Stimulated activated CD4-positive, alpha-beta T cell treated with anti-CD3 and anti-CD28 coated beads, Interleukin-2, amount 100 ng/mL, for 24 hours (primary cell): ENCODE measurements around the gene TSPAN5.

Source experiments
- DNase-seq, 2 donors: peaks; one replicate each; pipeline ENCODE4 v3.0.0-alpha.2; 2020

The TSPAN5 gene

DNA sequence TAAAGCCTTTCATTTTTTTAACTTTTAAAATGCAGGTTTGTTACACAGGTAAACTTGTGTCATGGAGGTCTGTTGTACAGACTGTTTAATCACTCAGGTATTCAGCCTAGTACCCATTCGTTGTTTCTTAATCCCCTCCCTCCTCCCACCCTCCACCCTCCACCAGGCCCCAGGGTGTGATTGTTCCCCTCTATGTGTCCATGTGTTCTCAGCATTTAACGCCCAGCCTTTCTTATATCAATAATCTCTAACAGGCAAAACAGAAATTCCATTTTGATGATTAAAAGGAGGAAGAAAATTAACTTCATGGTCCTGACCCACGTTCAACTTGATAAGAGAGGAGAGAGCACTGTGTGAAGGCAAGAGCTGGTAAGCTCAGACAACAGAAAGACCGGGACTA is 75.1 kb downstream of the TSPAN5 start:
- DNase-seq = no peak

GRCh38 chr4:98581126-98581525 is 77.3 kb downstream of the TSPAN5 start:
- DNase-seq = no peak

- no peak for DNase-seq
Measured at GRCh38 chr4:98577956-98578355, 80.5 kb downstream of the TSPAN5 start.

DNA sequence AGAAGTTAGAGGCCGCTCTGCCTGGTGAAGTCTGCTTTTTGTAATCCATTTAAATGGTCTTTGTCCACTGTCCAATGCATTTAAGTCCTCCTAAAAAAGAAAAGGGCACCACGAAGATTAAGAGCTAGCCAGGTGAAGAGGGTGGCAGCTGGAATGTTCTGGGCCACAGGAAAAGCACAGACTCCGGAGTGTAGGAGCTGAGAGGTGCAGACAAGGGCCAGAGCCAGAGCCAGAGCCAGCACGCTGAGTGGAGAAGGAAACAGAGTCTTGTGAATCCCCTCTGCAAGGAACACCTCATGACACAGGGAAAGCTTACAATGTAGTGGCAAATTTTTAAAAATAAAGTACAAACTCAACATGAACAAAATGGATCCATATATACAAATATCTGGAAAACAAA is 83.6 kb downstream of the TSPAN5 start:
- DNase-seq = no peak

DNA sequence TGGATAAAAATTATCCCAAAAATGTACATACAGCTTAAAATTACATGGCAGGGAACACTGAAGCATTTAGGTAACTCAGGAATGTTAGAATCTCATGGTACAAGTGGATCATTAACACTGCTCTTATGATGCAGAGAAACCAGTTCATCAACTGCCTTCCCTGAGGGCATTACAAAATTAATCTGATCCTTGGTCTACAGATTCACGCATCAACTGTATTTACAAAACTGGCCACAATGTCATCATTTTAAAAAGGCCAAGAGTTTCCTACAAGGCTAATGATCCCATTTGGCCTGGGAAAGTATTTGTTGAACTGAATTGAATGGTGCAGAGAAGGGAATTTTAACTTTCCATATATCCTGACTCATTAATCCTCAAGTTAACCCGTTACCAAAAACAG is 84.6 kb downstream of the TSPAN5 start:
- DNase-seq = no peak

DNA sequence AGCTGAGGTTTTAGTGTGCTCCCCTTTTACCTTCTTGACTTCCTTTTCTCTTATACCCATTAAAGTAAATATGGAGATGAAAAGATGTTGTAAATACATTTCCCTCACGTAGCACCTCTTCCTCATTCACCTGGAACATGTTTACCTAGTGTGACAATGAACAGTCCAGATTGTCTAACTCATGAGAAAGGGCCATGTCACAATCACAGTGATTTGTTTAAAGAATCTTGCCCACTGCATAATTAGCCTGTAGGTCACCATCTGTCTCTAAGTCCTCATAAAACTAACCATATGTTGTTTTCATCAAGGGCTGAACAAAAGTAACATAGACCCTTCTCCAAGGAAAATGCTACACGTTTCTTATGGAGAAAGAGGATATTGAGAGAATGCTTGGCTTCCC is 85.7 kb downstream of the TSPAN5 start:
- no peak for DNase-seq

DNA sequence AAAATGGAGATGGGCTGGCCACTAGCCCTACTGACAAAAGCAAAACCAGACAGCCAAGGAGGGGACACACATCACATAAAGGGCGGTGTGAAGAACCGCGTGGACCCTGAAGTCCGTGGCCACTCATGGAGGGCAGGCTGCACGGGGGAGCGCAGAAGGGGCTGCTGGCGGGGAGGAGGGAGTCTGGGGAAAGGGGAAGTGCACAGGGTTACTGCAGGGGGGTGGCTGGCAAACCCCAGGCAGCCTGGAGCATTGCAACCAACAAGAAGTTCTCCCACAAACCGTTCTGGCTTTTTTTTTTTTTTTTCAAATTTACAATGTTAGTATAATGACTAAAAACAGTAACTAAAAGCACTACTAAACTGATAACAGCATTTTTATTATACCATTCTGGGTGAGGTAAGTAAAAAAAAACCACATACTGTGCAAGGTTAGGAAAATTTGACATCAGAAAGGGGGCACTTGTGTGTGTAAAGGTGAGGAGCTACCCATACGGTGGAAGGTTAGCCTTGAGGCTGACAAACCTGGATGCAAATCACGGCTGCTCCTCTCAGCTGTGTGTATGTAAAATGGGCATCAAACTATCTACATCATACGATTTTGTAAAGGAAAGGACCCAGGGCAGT is 87.1 kb downstream of the TSPAN5 start:
- DNase-seq = no peak

- no peak for DNase-seq
Measured at GRCh38 chr4:98570151-98570797, 88.1 kb downstream of the TSPAN5 start.

DNA sequence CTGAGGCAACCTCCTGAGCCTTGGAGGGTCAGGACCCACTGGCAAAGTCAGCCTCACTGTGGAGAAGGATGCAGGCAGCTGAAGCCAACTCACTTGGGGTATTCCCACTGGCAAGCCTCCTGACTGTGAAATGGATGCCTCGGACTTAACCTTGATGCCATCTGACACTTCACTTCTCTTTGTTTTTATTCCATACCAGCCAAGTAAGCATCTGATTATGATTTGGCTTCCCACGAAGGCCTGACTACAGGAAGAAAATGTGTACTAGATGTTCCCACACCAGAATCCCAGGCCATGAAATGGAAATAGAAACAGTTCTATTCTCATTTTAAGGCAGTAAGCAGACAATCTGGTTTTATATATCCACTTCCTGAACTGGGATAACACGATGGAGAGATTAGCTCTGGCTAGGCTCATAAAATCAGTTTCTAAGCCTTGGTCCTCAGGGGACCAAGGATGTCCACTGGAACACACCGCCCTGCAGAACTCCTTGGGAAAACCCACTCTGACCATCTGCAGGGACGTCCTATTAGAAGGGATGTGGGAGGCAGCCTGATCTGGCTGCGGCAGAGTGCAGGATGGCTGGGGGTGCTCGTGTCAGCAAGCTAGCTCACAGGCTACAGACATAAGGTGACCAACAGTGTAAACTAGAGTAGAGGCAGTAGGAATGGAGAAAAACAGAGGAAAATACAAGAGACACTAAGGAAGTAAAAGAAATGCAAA is 89.3 kb downstream of the TSPAN5 start:
- no peak for DNase-seq

DNA sequence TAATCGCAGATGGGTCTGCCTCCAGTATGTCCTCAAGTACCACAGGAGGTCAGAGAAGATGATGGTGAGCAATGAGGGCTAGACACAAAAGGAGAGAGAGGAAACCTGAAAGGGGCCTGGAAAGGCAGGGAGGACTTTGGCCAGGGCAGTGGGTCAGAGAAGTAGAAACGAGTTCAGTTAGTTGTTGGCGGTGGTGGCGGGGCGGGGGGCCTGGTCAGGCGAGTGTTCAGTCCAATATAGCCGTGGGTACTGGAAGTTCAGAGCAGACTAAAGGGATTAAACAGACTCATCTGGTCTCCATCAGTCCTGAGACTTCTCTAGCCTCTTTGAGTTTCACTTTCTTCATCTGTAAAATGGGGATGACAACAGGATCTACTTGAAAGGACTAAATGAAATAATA is 90.8 kb downstream of the TSPAN5 start:
- DNase-seq = no peak

DNA sequence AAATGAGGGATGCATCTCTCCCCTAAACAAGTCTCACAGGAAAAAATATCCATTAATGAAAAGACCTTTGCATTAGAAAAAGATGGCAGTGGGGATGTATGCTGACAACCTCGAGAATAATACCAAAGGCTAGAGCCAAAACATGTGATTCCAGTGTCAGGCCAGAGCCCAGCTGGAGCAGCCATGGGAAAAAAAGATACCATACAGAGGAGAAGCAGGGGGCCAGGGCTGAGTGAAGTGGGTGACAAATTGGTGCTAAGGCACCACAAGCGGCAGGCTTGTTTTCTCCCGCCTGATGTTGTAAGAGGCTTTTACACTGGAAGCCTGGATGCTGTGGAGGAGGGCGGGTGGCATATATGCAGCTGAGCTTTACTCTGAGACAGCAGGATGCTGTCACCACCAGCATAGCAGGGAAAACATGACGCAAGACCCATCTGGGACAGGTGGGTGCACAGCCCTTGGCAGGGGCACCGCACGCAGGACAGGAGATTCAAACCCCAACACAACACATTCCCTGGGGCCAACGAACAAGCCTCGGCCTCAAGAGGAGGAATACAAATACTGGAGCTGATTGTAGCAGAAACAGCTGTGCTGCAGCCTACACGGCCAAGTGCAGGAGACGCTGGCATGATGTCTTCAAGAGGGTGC is 91.9 kb downstream of the TSPAN5 start:
- no peak for DNase-seq

GRCh38 chr4:98565681-98566301 is 92.6 kb downstream of the TSPAN5 start:
- no peak for DNase-seq

DNA sequence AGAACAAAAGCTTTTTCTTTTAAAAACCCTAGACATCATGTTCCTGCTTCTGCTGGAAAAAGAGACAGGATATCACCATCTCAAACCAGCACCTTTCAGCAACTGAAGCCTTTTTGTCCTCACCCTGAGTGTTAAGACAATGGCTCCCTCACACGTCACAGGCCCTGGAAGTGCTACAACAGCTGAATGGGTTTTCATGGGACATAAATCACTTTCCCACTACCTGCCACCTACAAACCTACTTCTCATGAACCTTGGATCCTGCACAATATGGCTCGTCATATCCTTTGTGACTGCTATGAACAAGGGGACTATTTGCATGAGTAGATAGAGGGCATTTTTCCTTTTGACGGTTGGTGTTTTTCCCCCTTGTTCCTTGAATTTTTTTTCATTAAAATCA is 93.6 kb downstream of the TSPAN5 start:
- DNase-seq = no peak

GRCh38 chr4:98560321-98560720 is 98.1 kb downstream of the TSPAN5 start:
- no peak for DNase-seq

DNA sequence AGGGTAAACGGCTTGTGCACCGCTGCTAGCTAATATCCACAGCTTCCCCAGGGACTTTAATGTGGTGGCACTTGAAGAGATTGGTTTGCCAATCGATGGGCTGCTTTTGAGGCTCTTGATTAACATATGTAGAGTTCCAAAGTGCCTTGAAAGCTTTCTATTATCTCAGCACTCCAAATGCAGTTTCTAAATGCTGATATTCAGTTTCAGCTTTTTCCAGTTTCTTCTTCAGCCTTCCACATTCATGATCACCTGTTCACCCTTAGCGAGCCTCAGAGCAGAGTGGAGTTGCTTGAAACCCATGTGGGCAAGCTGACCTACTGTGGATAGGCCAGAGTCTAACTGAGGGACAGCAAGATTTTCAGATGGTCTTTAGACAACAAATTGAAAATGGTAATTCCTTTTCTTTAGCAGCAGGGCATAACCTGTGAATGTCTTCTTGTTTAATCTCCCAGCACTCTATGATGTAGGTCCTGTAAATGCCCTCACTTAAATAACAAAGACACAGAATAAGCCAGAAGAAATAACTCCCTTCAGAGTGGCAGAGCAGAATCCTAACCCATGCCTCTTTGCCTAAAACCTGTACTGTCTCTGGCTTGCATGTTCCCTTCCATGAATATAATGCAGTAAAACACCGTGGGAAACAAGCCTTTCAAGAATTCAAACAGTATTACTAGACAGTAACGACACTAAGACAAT is 99.8 kb downstream of the TSPAN5 start:
- no peak for DNase-seq

DNA sequence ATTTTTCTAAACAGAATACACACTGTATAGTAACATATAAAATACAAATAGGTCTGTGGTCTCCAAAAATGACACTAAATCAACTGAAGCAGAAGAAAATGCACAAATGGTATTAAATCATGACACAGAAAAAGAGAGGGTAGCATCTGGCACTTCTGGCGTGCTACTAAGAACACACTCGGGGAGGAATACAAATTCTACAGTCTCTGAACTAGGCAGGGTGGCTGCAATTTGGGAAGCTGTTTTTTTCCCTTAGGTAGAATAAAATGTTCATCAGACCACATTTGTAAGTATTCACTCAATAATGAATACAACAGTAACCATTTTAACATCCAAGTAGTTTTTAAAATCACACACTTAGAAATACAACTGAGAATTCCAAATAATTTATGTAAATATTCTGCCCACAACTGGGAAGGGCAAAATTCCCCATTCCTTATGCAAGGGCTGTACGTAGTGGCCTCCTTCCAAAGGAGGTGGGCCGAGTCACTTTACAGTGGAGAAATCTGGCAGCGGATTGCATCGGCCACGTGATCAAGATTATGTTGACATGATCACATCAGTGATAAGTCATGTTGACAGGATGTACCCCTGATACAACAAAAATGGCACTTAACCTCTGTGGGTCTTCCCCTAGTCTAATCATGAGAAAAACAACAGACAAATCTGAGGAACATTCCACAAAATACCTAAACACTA is 101.1 kb downstream of the TSPAN5 start:
- DNase-seq = no peak

GRCh38 chr4:98556451-98556850 is 102.0 kb downstream of the TSPAN5 start:
- DNase-seq = no peak

DNA sequence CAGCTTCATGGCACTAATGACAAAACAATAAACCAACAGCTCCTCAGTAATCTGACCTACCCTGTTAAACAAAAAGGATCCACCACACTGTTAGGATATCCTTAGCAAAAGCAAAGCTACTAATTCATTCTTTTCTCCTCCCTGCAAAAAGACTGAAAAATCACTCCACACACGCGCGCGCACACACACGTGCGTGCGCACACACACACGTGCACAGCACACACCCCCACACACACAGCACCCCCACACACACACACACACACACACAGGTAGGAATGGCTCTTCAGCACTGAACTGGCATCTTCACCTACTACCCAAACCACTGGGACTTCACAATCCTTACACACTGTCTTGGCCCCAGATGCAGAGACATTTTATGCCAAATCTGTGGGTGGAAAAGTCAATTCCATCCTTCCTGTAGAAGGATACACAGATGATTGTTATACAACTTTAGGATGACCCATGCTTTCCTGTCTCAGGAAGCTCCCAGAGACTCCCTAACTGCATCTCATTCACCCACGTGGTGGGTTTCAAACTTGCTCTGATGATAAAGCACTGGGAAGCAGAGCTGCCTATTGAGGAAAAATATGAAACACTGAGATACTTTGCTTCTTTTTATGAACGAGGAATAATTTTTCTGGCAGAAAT is 102.5 kb downstream of the TSPAN5 start:
- no peak for DNase-seq

GRCh38 chr4:98546910-98547594 is 111.4 kb downstream of the TSPAN5 start:
- no peak for DNase-seq

DNA sequence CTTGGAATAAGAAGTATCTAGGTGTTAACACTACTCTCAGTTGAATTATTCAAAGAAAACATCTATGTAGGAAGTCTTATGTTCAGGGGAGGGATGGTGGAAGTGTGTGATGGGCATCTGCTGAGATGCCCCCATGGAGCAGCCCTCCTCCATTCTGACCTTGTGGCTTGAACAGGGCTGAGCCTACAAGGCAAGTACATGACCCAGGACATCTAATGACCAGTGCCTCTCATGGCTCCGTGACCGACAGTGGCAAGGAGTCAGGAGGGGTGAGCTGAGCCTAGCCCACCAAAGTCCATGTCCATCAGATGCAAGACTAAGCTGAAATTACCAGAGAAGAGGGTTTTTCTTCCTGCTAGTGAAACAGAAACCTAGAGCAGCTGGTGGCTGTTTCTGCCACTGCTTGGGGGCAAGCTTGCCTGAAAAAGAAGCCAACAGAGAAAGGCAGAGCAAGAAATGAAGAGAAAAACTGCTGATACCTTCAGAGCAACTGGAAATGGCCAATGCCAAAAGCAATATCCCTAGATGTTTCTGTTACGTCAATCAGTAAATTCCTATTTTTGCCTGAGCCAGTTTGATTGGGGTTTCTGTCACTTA is 113.5 kb downstream of the TSPAN5 start:
- DNase-seq = no peak
